Erythroblast (primary cell): ENCODE measurements around the gene SPDYA.

Experiments
- GATA1 ChIP-seq: IDR thresholded peaks from 2 replicates; pipeline ENCODE4 v1.6.1; 2011; ENCODE audit warnings: low read depth, mild to moderate bottlenecking, control low read depth, low read length, moderate library complexity
- POLR2A ChIP-seq: IDR thresholded peaks from 2 replicates; pipeline ENCODE4 v1.6.1; 2011; ENCODE audit warnings: mild to moderate bottlenecking, low read length

DNA sequence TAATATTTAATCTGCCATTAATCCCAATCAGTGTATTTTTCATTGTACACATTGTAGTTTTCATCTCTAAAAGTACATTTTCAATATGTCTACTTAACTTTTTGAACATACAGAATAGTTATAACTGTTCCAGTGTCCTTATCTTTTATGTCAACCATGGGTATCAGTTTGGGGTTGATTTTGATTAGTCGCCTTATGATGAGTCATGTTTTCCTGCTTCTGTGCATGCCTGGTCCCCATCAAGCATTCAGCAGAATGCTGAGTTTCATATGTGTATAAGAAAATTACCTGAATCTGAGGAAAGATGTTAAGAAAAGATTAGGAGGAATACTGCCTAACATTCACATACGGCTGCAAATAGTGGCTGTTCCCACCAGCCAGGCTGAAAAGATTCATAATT lies 17.7 kb downstream of the SPDYA start:
- TF ChIP-seq POLR2A (no peak), GATA1 (no peak)
